ENCODE results near the gene OR2D3. TPM values are rescaled to one million over a fixed set of nuclear protein-coding genes. Genes with fewer than 3 reads are reported as not detected.
"Not testable (repeated sequence)": the region's sequence is repeated elsewhere in the genome, so short reads cannot be mapped to it uniquely, and the experiment has no call there.

The OR2D3 gene
- total and polyA plus RNA-seq, 9 of the 15 experiments (the other 6 are each of a cell fraction or from before 2014, with no cell fraction given), result 0.42 TPM; not detected in 8

- no peak overlapping the region for H3K4me3 ChIP-seq
- no peak overlapping the region for H3K27ac ChIP-seq (ENCODE audit: extremely low read depth, low read depth, low read length)
- no peaks in the 10 kb centered on the region for H4K20me1 ChIP-seq (replicated peaks; ENCODE audit: control insufficient read depth, insufficient read depth, low read length)
- intact Hi-C loops (cut with micrococcal nuclease), result no loop called here
- no peak overlapping the region for H3K9ac ChIP-seq (ENCODE audit: insufficient read depth in 1 of 2, low read depth in 2 of 2, low read length in 2 of 2)
- no TSS peak for BruUV-seq (replicated peaks)
- DNase-seq (ENCODE audit: extremely low read depth in 1 of 4, low spot score in 3 of 4), result no peak
- ChIA-PET POLR2A (no interaction called here), CTCF (ENCODE audit: low intra/inter-chr PET ratio) (no interaction called here)
- H3K4me2 ChIP-seq (ENCODE audit: insufficient read depth, low read length), result no peak overlapping the region
- in situ Hi-C loops (cut with MboI), result no loop called here
- no peak overlapping the region for H2AFZ ChIP-seq (ENCODE audit: low read depth, low read length)
- H3K79me2 ChIP-seq (ENCODE audit: control insufficient read depth, insufficient read depth, low read length), result no peaks in the 10 kb centered on the region
- no peaks in the 10 kb centered on the region for H3K27me3 ChIP-seq (ENCODE audit: control insufficient read depth in 2 of 2, insufficient read depth in 2 of 2, low read length in 2 of 2)
- H3K36me3 ChIP-seq (ENCODE audit: control insufficient read depth, insufficient read depth, low read length), result no peaks in the 10 kb centered on the region
- FAIRE-seq, result no peak
- ATAC-seq, result no peak
- TF ChIP-seq MAFF (IDR thresholded peaks at IDR 0.05; ENCODE audit: low read length) (peak; percentile 71), MAFK (IDR thresholded peaks at IDR 0.05; ENCODE audit: low read length) (peak; percentile 76; the same call in 1 of the 2 replicates), JUNB (CRISPR knock-in tag; conservative IDR thresholded peaks at IDR 0.05) (no peak), C11orf30 (IDR thresholded peaks at IDR 0.05; ENCODE audit: low read depth) (peak; percentile 76), ZNF239 (CRISPR knock-in tag; IDR thresholded peaks at IDR 0.05) (no peak), ZNF316 (IDR thresholded peaks at IDR 0.05) (peak; percentile 89), MAFG (tag; conservative IDR thresholded peaks at IDR 0.05) (peak; percentile 54)
- H3K9me1 ChIP-seq (ENCODE audit: control insufficient read depth, insufficient read depth, low read length), result no peaks in the 10 kb centered on the region
- no peaks in the 10 kb centered on the region for H3K9me3 ChIP-seq (replicated peaks; ENCODE audit: control insufficient read depth, insufficient read depth, low read depth, low read length)
- no peaks in the 10 kb centered on the region for H3K4me1 ChIP-seq (replicated peaks in 1 of 2; ENCODE audit: control insufficient read depth in 2 of 2, insufficient read depth in 2 of 2, low read length in 2 of 2)
Measured at GRCh38 chr11:6882751-6883150, 38.1 kb upstream of the OR2D3 start.

- H3K4me1 ChIP-seq (replicated peaks in 1 of 2; ENCODE audit: control insufficient read depth in 2 of 2, insufficient read depth in 2 of 2, low read length in 2 of 2); H3K36me3 ChIP-seq (ENCODE audit: control insufficient read depth, insufficient read depth, low read length); H3K27ac ChIP-seq (ENCODE audit: extremely low read depth, low read depth, low read length); POLR2A ChIA-PET; H2AFZ ChIP-seq (ENCODE audit: low read depth, low read length); H3K9me1 ChIP-seq (ENCODE audit: control insufficient read depth, insufficient read depth, low read length); BruUV-seq (replicated peaks); H3K79me2 ChIP-seq (ENCODE audit: control insufficient read depth, insufficient read depth, low read length); FAIRE-seq; DNase-seq (ENCODE audit: extremely low read depth in 1 of 4, low spot score in 3 of 4); H4K20me1 ChIP-seq (replicated peaks; ENCODE audit: control insufficient read depth, insufficient read depth, low read length); H3K4me3 ChIP-seq; H3K27me3 ChIP-seq (ENCODE audit: control insufficient read depth in 2 of 2, insufficient read depth in 2 of 2, low read length in 2 of 2); CTCF ChIA-PET (ENCODE audit: low intra/inter-chr PET ratio); intact Hi-C loops (cut with micrococcal nuclease); H3K4me2 ChIP-seq (ENCODE audit: insufficient read depth, low read length); ATAC-seq; H3K9me3 ChIP-seq (replicated peaks; ENCODE audit: control insufficient read depth, insufficient read depth, low read depth, low read length); in situ Hi-C loops (cut with MboI); H3K9ac ChIP-seq (ENCODE audit: insufficient read depth in 1 of 2, low read depth in 2 of 2, low read length in 2 of 2): not testable (repeated sequence)
- 29% methylated on average over 5 of the region's 5 CpGs for WGBS (ENCODE audit: insufficient coverage, low coverage, missing lambda C conversion rate)
- TF ChIP-seq ZNF146 (CRISPR knock-in tag; IDR thresholded peaks at IDR 0.05; ENCODE audit: unreplicated experiment), result peak; percentile 86
- TF ChIP-seq KDM1A (IDR thresholded peaks at IDR 0.05), result 0 out of 4 replicates have a peak, but pooled peaks of 1 of the 2 experiments have one; percentile 24
- TF ChIP-seq RBM25 (IDR thresholded peaks at IDR 0.05; ENCODE audit: low read depth, low read length, severe bottlenecking), result peak; percentile 14
Measured at GRCh38 chr11:6887711-6888110, 33.1 kb upstream of the OR2D3 start.
